ENCODE results near the gene ATG16L1.

Gene ATG16L1

GRCh38 chr2:233287871-233288270, 36.4 kb downstream of the ATG16L1 start:
- Histone ChIP-seq H4K8ac (ENCODE audit: low read length) (no peak overlapping the region), H2AFZ (ENCODE audit: low read depth, low read length) (no peak overlapping the region), H4K91ac (ENCODE audit: low read length) (no peak overlapping the region), H3K18ac (ENCODE audit: low read depth in 1 of 2, low read length in 2 of 2) (no peak overlapping the region), H3K23ac (ENCODE audit: low read length in 2 of 2) (no peak overlapping the region), H3K27me3 (ENCODE audit: control insufficient read depth in 1 of 2, insufficient read depth in 1 of 2, low read length in 2 of 2) (no peaks in the 10 kb centered on the region), H3K79me1 (replicated peaks; ENCODE audit: low read length, poor library complexity, severe bottlenecking) (peaks cover 27% of the 10 kb centered on the region), H2BK12ac (ENCODE audit: low read length in 2 of 2) (no peak overlapping the region), H3K4me2 (ENCODE audit: low read length, poor library complexity, severe bottlenecking) (no peak overlapping the region), H3K36me3 (ENCODE audit: control insufficient read depth in 1 of 2, insufficient read depth in 2 of 2, low read depth in 1 of 2, low read length in 2 of 2) (peaks cover 51 to 84% of the 10 kb centered on the region in 2 experiments), H2BK15ac (ENCODE audit: low read depth, poor library complexity, severe bottlenecking) (no peak overlapping the region), H3K9ac (ENCODE audit: low read length) (no peak overlapping the region), H3K9me3 (ENCODE audit: control insufficient read depth, low read length) (no peaks in the 10 kb centered on the region), H2AK5ac (ENCODE audit: low read length, severe bottlenecking) (no peak overlapping the region), H3K14ac (ENCODE audit: low read length in 2 of 2) (no peak overlapping the region), H2BK5ac (ENCODE audit: low read depth, low read length, poor library complexity, severe bottlenecking) (no peak overlapping the region), H3K27ac (ENCODE audit: low read length, poor library complexity, severe bottlenecking) (no peak overlapping the region), H3K4me1 (ENCODE audit: control insufficient read depth, insufficient read depth, low read depth, low read length) (no peaks in the 10 kb centered on the region), H3K4ac (ENCODE audit: low read depth in 1 of 2, low read length in 2 of 2) (no peak overlapping the region), H3K4me3 (ENCODE audit: insufficient read depth in 1 of 2, low read depth in 1 of 2, low read length in 2 of 2) (no peak overlapping the region), H2BK120ac (ENCODE audit: low read depth, low read length) (no peak overlapping the region)
- 97% methylated on average over 5 of the region's 6 CpGs for WGBS
- DNase-seq: no peak

GRCh38 chr2:233288663-233289062, 37.2 kb downstream of the ATG16L1 start:
- Histone ChIP-seq H3K23ac (ENCODE audit: low read length in 2 of 2) (no peak overlapping the region), H3K79me1 (replicated peaks; ENCODE audit: low read length, poor library complexity, severe bottlenecking) (peaks cover 27% of the 10 kb centered on the region), H3K36me3 (ENCODE audit: control insufficient read depth in 1 of 2, insufficient read depth in 2 of 2, low read depth in 1 of 2, low read length in 2 of 2) (peaks cover 59 to 86% of the 10 kb centered on the region in 2 experiments), H2AK5ac (ENCODE audit: low read length, severe bottlenecking) (no peak overlapping the region), H3K4me3 (ENCODE audit: insufficient read depth in 1 of 2, low read depth in 1 of 2, low read length in 2 of 2) (no peak overlapping the region), H4K8ac (ENCODE audit: low read length) (no peak overlapping the region), H3K4ac (ENCODE audit: low read depth in 1 of 2, low read length in 2 of 2) (no peak overlapping the region), H3K27me3 (ENCODE audit: control insufficient read depth in 1 of 2, insufficient read depth in 1 of 2, low read length in 2 of 2) (no peaks in the 10 kb centered on the region), H2BK5ac (ENCODE audit: low read depth, low read length, poor library complexity, severe bottlenecking) (no peak overlapping the region), H3K4me2 (ENCODE audit: low read length, poor library complexity, severe bottlenecking) (no peak overlapping the region), H2BK120ac (ENCODE audit: low read depth, low read length) (no peak overlapping the region), H2AFZ (ENCODE audit: low read depth, low read length) (no peak overlapping the region), H2BK15ac (ENCODE audit: low read depth, poor library complexity, severe bottlenecking) (no peak overlapping the region), H3K4me1 (ENCODE audit: control insufficient read depth, insufficient read depth, low read depth, low read length) (no peaks in the 10 kb centered on the region), H2BK12ac (ENCODE audit: low read length in 2 of 2) (no peak overlapping the region), H3K9me3 (ENCODE audit: control insufficient read depth, low read length) (no peaks in the 10 kb centered on the region), H3K18ac (ENCODE audit: low read depth in 1 of 2, low read length in 2 of 2) (no peak overlapping the region), H3K27ac (ENCODE audit: low read length, poor library complexity, severe bottlenecking) (no peak overlapping the region), H4K91ac (ENCODE audit: low read length) (no peak overlapping the region), H3K9ac (ENCODE audit: low read length) (no peak overlapping the region), H3K14ac (ENCODE audit: low read length in 2 of 2) (no peak overlapping the region)
- DNase-seq: peak; percentile 24
- WGBS: 72% methylated on average over 5 of the region's 5 CpGs

- Histone ChIP-seq H3K27ac (ENCODE audit: low read length, poor library complexity, severe bottlenecking) (no peak overlapping the region), H3K27me3 (ENCODE audit: control insufficient read depth in 1 of 2, insufficient read depth in 1 of 2, low read length in 2 of 2) (no peaks in the 10 kb centered on the region)
- WGBS: 73% methylated on average over 12 of the region's 12 CpGs
These were observed 38.2 kb downstream of the ATG16L1 start for GRCh38 chr2:233289648-233290047.

GRCh38 chr2:233290051-233290845, 38.8 kb downstream of the ATG16L1 start:
- no peak overlapping the region for H3K4me3 ChIP-seq (ENCODE audit: insufficient read depth in 1 of 2, low read depth in 1 of 2, low read length in 2 of 2)
- WGBS: 79% methylated on average over 10 of the region's 10 CpGs

More at GRCh38 chr2:233289648-233290047, 38.2 kb downstream of the ATG16L1 start:
- H4K8ac ChIP-seq (ENCODE audit: low read length): no peak overlapping the region
- peaks cover 27% of the 10 kb centered on the region for H3K79me1 ChIP-seq (replicated peaks; ENCODE audit: low read length, poor library complexity, severe bottlenecking)
- peak; percentile 43 for DNase-seq
- H3K4me2 ChIP-seq (ENCODE audit: low read length, poor library complexity, severe bottlenecking): no peak overlapping the region
- H2BK15ac ChIP-seq (ENCODE audit: low read depth, poor library complexity, severe bottlenecking): no peak overlapping the region
- no peak overlapping the region for H3K4ac ChIP-seq (ENCODE audit: low read depth in 1 of 2, low read length in 2 of 2)
- peaks cover 62 to 94% of the 10 kb centered on the region in 2 experiments for H3K36me3 ChIP-seq (ENCODE audit: control insufficient read depth in 1 of 2, insufficient read depth in 2 of 2, low read depth in 1 of 2, low read length in 2 of 2)
- no peak overlapping the region for H3K14ac ChIP-seq (ENCODE audit: low read length in 2 of 2)
- no peak overlapping the region for H2BK5ac ChIP-seq (ENCODE audit: low read depth, low read length, poor library complexity, severe bottlenecking)
- H2BK12ac ChIP-seq (ENCODE audit: low read length in 2 of 2): no peak overlapping the region
- H3K4me1 ChIP-seq (ENCODE audit: control insufficient read depth, insufficient read depth, low read depth, low read length): no peaks in the 10 kb centered on the region
- no peak overlapping the region for H4K91ac ChIP-seq (ENCODE audit: low read length)
- no peak overlapping the region for H3K9ac ChIP-seq (ENCODE audit: low read length)
- no peak overlapping the region for H2AFZ ChIP-seq (ENCODE audit: low read depth, low read length)
- H2BK120ac ChIP-seq (ENCODE audit: low read depth, low read length): no peak overlapping the region
- H3K9me3 ChIP-seq (ENCODE audit: control insufficient read depth, low read length): no peaks in the 10 kb centered on the region
- H2AK5ac ChIP-seq (ENCODE audit: low read length, severe bottlenecking): no peak overlapping the region
- H3K4me3 ChIP-seq (ENCODE audit: insufficient read depth in 1 of 2, low read depth in 1 of 2, low read length in 2 of 2): no peak overlapping the region
- H3K23ac ChIP-seq (ENCODE audit: low read length in 2 of 2): no peak overlapping the region
- no peak overlapping the region for H3K18ac ChIP-seq (ENCODE audit: low read depth in 1 of 2, low read length in 2 of 2)

More at GRCh38 chr2:233290051-233290845, 38.8 kb downstream of the ATG16L1 start:
- Histone ChIP-seq H3K18ac (ENCODE audit: low read depth in 1 of 2, low read length in 2 of 2) (no peak overlapping the region), H2BK5ac (ENCODE audit: low read depth, low read length, poor library complexity, severe bottlenecking) (no peak overlapping the region), H3K4me2 (ENCODE audit: low read length, poor library complexity, severe bottlenecking) (no peak overlapping the region), H3K9ac (ENCODE audit: low read length) (no peak overlapping the region), H2AK5ac (ENCODE audit: low read length, severe bottlenecking) (no peak overlapping the region), H2BK120ac (ENCODE audit: low read depth, low read length) (no peak overlapping the region), H3K14ac (ENCODE audit: low read length in 2 of 2) (no peak overlapping the region), H3K4me1 (ENCODE audit: control insufficient read depth, insufficient read depth, low read depth, low read length) (no peaks in the 10 kb centered on the region), H3K27ac (ENCODE audit: low read length, poor library complexity, severe bottlenecking) (no peak overlapping the region), H4K8ac (ENCODE audit: low read length) (no peak overlapping the region), H2BK12ac (ENCODE audit: low read length in 2 of 2) (no peak overlapping the region), H3K79me1 (replicated peaks; ENCODE audit: low read length, poor library complexity, severe bottlenecking) (peaks cover 23% of the 10 kb centered on the region), H3K27me3 (ENCODE audit: control insufficient read depth in 1 of 2, insufficient read depth in 1 of 2, low read length in 2 of 2) (no peaks in the 10 kb centered on the region), H4K91ac (ENCODE audit: low read length) (no peak overlapping the region), H3K4ac (ENCODE audit: low read depth in 1 of 2, low read length in 2 of 2) (no peak overlapping the region), H3K9me3 (ENCODE audit: control insufficient read depth, low read length) (no peaks in the 10 kb centered on the region), H3K36me3 (ENCODE audit: control insufficient read depth in 1 of 2, insufficient read depth in 2 of 2, low read depth in 1 of 2, low read length in 2 of 2) (peaks cover 62 to 94% of the 10 kb centered on the region in 2 experiments), H2BK15ac (ENCODE audit: low read depth, poor library complexity, severe bottlenecking) (no peak overlapping the region), H2AFZ (ENCODE audit: low read depth, low read length) (no peak overlapping the region), H3K23ac (ENCODE audit: low read length in 2 of 2) (no peak overlapping the region)
- peak; percentile 27 for DNase-seq
